ENCODE data around the gene SESN2. TPM values are rescaled to one million over a fixed set of nuclear protein-coding genes. Genes with fewer than 3 reads are reported as not detected.

SESN2 gene
- total RNA-seq, 2 donors from 2014 or later: 11.2 to 27.5 TPM

DNA sequence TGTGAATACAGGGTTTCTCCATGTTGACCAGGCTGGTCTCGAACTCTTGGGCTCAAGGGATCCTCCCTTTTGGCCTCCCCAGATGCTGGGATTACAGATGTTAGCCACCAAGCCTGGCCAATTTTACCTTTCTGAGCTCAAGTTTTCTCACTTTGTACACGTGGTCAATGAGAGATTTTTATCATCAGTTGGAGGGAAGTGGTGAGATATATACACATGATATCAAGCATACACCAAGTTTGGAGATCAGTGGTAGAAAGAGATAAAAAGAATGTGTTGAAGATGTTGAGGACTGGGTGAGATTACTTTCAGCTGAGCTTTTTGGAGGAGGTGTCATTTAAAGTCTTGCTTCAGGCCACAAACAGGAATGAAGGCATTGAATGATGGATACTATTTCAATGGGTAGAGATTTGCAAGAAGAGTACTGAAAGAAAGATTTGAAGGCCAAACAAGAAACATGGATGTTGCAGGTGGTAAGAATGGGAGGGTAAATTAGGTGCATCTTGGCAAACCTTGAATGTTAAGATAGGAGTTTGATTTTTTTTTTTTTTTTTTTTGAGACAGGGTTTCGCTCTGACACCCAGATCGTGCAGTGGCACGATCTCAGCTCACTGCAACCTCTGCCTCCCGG, 3.0 kb upstream of the SESN2 start:
- H3K27me3 ChIP-seq (replicated peaks; ENCODE audit: insufficient read depth): no peaks in the 10 kb centered on the region
- no peaks in the 10 kb centered on the region for H3K4me1 ChIP-seq (replicated peaks)
- TF ChIP-seq, protein P1, sequence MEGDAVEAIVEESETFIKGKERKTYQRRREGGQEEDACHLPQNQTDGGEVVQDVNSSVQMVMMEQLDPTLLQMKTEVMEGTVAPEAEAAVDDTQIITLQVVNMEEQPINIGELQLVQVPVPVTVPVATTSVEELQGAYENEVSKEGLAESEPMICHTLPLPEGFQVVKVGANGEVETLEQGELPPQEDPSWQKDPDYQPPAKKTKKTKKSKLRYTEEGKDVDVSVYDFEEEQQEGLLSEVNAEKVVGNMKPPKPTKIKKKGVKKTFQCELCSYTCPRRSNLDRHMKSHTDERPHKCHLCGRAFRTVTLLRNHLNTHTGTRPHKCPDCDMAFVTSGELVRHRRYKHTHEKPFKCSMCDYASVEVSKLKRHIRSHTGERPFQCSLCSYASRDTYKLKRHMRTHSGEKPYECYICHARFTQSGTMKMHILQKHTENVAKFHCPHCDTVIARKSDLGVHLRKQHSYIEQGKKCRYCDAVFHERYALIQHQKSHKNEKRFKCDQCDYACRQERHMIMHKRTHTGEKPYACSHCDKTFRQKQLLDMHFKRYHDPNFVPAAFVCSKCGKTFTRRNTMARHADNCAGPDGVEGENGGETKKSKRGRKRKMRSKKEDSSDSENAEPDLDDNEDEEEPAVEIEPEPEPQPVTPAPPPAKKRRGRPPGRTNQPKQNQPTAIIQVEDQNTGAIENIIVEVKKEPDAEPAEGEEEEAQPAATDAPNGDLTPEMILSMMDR (IDR thresholded peaks at IDR 0.05): no peak
- TF ChIP-seq POLR2AphosphoS5 (IDR thresholded peaks at IDR 0.05) (no peak), POLR2A (IDR thresholded peaks at IDR 0.05) (no peak)
- H3K27ac ChIP-seq: no peak overlapping the region
- intact Hi-C loops (cut with DNase I): loop anchor here (10.0 kb wide), 1 partner anchor 348 kb away; no protein-coding TSS in a partner anchor
- H3K4me3 ChIP-seq: no peak overlapping the region
- no peak for DNase-seq (ENCODE audit: low spot score)
- no peaks in the 10 kb centered on the region for H3K36me3 ChIP-seq
- 78% methylated on average over 6 of the region's 6 CpGs for WGBS
- no peaks in the 10 kb centered on the region for H3K9me3 ChIP-seq

DNA sequence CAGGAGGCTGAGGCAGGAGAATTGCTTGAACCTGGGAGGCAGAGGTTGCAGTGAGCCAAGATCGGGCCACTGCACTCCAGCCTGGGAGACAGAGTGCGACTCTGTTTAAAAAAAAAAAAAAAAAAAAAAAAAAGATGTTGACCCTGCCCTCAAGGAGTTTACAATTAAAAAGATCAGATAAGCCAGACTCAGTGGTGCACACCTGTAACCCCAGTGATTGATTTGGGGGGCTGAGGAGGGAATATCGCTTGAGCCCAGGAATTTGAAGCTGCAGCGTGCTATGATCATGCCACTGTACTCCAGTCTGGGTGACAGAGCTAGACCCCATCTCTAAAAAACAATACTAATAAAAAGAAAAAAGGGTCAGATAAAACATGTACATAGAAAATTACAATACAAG, 1.6 kb upstream of the SESN2 start:
- TF ChIP-seq, protein P1 (IDR thresholded peaks at IDR 0.05): no peak
- no peak for TF ChIP-seq POLR2AphosphoS5 (IDR thresholded peaks at IDR 0.05)
- TF ChIP-seq POLR2A (IDR thresholded peaks at IDR 0.05): no peak
- intact Hi-C loops (cut with DNase I): loop anchor here (10.0 kb wide), 1 partner anchor 347 kb away; no protein-coding TSS in a partner anchor
- 92% methylated on average over 4 of the region's 4 CpGs for WGBS
- Histone ChIP-seq H3K4me1 (replicated peaks) (no peaks in the 10 kb centered on the region), H3K27ac (no peak overlapping the region), H3K27me3 (replicated peaks; ENCODE audit: insufficient read depth) (no peaks in the 10 kb centered on the region), H3K4me3 (no peak overlapping the region), H3K36me3 (no peaks in the 10 kb centered on the region), H3K9me3 (no peaks in the 10 kb centered on the region)
- DNase-seq (ENCODE audit: low spot score): no peak

DNA sequence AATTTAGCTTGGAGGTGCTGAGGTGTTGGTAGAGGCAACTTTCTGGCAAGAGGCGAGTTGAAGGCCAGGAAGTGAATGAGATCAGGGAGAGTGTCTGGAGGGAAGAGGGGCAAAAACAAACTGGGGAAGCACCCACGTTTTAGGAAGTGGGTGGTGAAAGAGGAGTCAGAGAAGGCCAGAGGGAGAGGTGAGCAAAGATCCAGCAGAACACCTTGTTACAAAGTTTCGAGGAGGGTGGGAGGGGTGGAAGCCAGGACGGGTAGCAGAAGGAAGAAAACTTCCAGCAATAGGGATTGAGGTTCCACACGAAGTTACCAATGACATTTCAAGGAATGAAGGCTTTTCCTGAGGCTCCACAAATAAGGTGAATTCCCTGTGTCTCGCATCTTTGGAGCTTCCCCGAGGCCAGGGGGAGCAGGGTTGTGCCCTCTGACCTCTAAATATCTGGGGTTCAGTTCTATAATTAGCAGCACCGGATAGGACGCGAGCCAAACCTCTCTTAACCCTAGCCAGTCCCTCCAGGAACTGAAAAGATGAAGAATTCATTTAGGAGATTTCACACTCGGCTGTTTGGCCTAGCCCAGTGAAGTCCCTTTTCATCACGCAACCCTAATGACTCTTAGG, 578 bp upstream of the SESN2 start:
- WGBS: 19% methylated on average over 12 of the region's 12 CpGs

DNA sequence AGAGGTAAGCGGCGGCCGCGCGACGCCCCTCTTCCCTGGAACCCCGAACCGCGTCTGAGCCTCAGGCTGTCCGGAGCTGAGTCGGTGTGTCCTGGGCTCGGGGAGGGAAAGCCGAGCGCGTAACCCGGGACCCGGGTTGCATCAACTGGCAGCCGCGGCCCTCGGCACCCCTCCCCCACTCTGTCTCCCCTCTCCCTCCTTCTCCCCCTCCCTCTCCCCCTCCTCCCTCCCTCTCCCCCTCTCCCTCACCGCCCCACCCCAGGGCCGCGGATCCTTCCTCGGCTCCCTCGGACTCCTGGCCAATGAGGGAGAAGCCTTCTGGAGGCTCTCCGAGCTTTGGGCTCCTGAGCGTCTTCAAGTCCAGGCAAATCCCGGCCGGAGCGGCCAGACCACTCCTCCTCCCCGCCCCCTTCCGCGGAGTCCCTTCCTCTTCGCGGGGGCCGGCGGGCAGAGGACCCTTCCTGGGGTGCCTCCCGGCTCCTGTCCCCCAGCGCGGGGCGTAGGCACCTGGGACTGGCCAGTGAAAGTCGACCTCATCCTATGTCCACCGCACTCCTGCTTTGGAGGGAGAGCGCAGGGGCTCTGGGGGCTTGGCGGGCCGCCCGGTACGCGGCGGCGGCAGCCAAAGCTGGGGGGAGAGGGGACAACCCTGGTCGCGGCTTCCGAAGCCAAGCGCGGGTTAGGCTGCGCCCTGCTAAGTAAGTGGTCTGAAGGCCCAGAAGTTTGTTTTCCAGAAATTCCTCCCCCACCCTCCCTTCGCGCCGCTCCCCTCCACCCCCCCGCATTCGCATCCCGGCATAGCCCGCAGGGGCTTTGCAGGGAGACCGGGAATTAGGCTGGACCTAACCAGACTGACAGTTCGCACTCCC, 850 bp downstream of the SESN2 start:
- peak; percentile 35 for TF ChIP-seq POLR2A (IDR thresholded peaks at IDR 0.05)
- TF ChIP-seq, protein P1 (IDR thresholded peaks at IDR 0.05): no peak
- peak; percentile 64 for TF ChIP-seq POLR2AphosphoS5 (IDR thresholded peaks at IDR 0.05)
- under 1% methylated on average over 53 of the region's 66 CpGs for WGBS
- Histone ChIP-seq H3K36me3 (no peaks in the 10 kb centered on the region), H3K27me3 (replicated peaks; ENCODE audit: insufficient read depth) (no peaks in the 10 kb centered on the region), H3K27ac (peak overlapping the region; percentile 83 to 88), H3K4me1 (replicated peaks) (no peaks in the 10 kb centered on the region), H3K9me3 (no peaks in the 10 kb centered on the region), H3K4me3 (peak overlapping the region; percentile 73 to 98)
- intact Hi-C loops (cut with DNase I): loop anchor here (10.0 kb wide), 1 partner anchor 345 kb away; no protein-coding TSS in a partner anchor
- DNase-seq (ENCODE audit: low spot score): peak; percentile 84

More for the DNA sequence above, 578 bp upstream of the SESN2 start:
- no peaks in the 10 kb centered on the region for H3K9me3 ChIP-seq
- no peaks in the 10 kb centered on the region for H3K27me3 ChIP-seq (replicated peaks; ENCODE audit: insufficient read depth)
- H3K4me3 ChIP-seq: peak overlapping the region in 1 of 2 donors; percentile 73
- intact Hi-C loops (cut with DNase I): loop anchor here (10.0 kb wide), 1 partner anchor 346 kb away; no protein-coding TSS in a partner anchor
- no peak overlapping the region for H3K27ac ChIP-seq
- TF ChIP-seq POLR2AphosphoS5 (IDR thresholded peaks at IDR 0.05) (no peak), POLR2A (IDR thresholded peaks at IDR 0.05) (no peak)
- TF ChIP-seq, protein P1 (IDR thresholded peaks at IDR 0.05): no peak
- H3K36me3 ChIP-seq: no peaks in the 10 kb centered on the region
- no peaks in the 10 kb centered on the region for H3K4me1 ChIP-seq (replicated peaks)
- no peak for DNase-seq (ENCODE audit: low spot score)

Data from prostate gland (tissue), 2 donors.